Heart left ventricle (tissue), 16 donors: ENCODE measurements around the gene RTCB. TPM values are rescaled to one million over a fixed set of nuclear protein-coding genes. Genes with fewer than 3 reads are reported as not detected.
A peak's percentile ranks its signal among the peaks of the same experiment; 100 is the strongest.
"Not testable (repeated sequence)": the region's sequence is repeated elsewhere in the genome, so short reads cannot be mapped to it uniquely, and the experiment has no call there.

ENCODE experiments used
- ATAC-seq, 4 donors: fragments of 200-7000 bp; cut with Tn5 transposase; one replicate each; pipeline ENCODE4 v1.9.1; 2020 to 2022; ENCODE audit warnings: moderate library complexity in 4 of 4, mild to moderate bottlenecking in 3 of 4, moderate number of reproducible peaks in 1 of 4
- DNase-seq, 5 donors: peaks; one replicate each; pipeline ENCODE4 v3.0.0-alpha.2; 2020
- H3K27ac ChIP-seq, 12 donors: fragments of 200-600 bp; sonication (generic) in 4 of 12; one replicate each; pipeline versions ENCODE4 v1.5.0 to v1.8.0; 2016 to 2022; ENCODE audit warnings: mild to moderate bottlenecking in 2 of 12
- H3K27me3 ChIP-seq, 9 donors: fragments of 200-600 bp; sonication (generic) in 2 of 9; one replicate each; pipeline versions ENCODE4 v1.5.1 to v1.8.0; 2016 to 2022; ENCODE audit warnings: mild to moderate bottlenecking in 3 of 9
- H3K36me3 ChIP-seq, 9 donors: fragments of 200-600 bp; sonication (generic) in 2 of 9; one replicate each; pipeline versions ENCODE4 v1.5.0 to v1.8.0; 2018 to 2022; ENCODE audit warnings: mild to moderate bottlenecking in 2 of 9
- H3K4me1 ChIP-seq, 12 donors: fragments of 200-600 bp; sonication (generic) in 4 of 12; one replicate each; pipeline versions ENCODE4 v1.5.0 to v1.8.0; 2016 to 2022; ENCODE audit warnings: mild to moderate bottlenecking in 3 of 12
- H3K4me3 ChIP-seq, 12 donors: fragments of 200-600 bp; sonication (generic) in 4 of 12; one replicate each; pipeline versions ENCODE4 v1.5.0 to v1.8.0; 2017 to 2022; ENCODE audit warnings: mild to moderate bottlenecking in 9 of 12, moderate library complexity in 4 of 12
- H3K9me3 ChIP-seq, 12 donors: fragments of 200-600 bp; sonication (generic) in 4 of 12; one replicate each; pipeline versions ENCODE4 v1.5.0 to v1.8.0; 2016 to 2022; ENCODE audit warnings: mild to moderate bottlenecking in 1 of 12
- POLR2A ChIP-seq, 2 donors: fragments of 450-650 bp; IDR thresholded peaks; one replicate each; pipeline ENCODE4 v1.6.1; 2017; ENCODE audit warnings: antibody characterized with exemption in 2 of 2, mild to moderate bottlenecking in 2 of 2, moderate library complexity in 2 of 2
- WGBS, 4 donors: extraction: QIAGEN DNeasy Blood & Tissue Kit in 2 of 4; methylation state at CpG; one replicate each; pipeline versions ENCODE4 v1.1.5 to v1.1.7; 2013 to 2018; 5-methylcytosine and 5-hydroxymethylcytosine counted together
- intact Hi-C, 10 donors: fragments of 100-400 bp; cut with DNase I; formaldehyde crosslinking; loops; one replicate each; pipeline versions ENCODE4 v1.11.1 to v1.14.2; 2022
- polyA plus RNA-seq, 2 donors: library from polyadenylated mRNA; stranded (reverse); fragments of 200-250 nt; gene quantifications; one replicate each; pipeline ENCODE4 v1.2.3, GENCODE V29; 2013
- total RNA-seq, 9 donors: library from RNA; depleted of rRNA in 2 of 9; stranded (reverse); fragments of >200 nt in 2 of 9; fragmentation: NEBNext Ultra II Directional in 3 of 9; extraction: Animal tissue kit (Norgen Biotek cat#: 25700) in 3 of 9; gene quantifications; one replicate each; pipeline versions ENCODE4 v1.1.0 to v1.2.4, GENCODE V29; 2016 to 2023
- TF ChIP-seq, protein P1 (sequence below), 12 donors: fragments of 200-600 bp; sonication (generic) in 4 of 12; IDR thresholded peaks; one replicate each; pipeline versions ENCODE4 v1.5.0 to v1.8.0; 2018 to 2022; ENCODE audit warnings: antibody characterized with exemption in 12 of 12, mild to moderate bottlenecking in 5 of 12
- donor health status: ischemic (EF 13 %, LVEDD 7.1; RV severe dilation, severe dysfunction).
- donor health status: healthy with polysubstance abuse.
- donor health status: DM: no; HTN: yes; CAD: no.
- donor health status: DM: no; HTN: no; CAD: no.
- donor health status: ischemic (EF 25% LVEDD 6.9; RV normal size, moderate dysfunction).
- donor health status: ischemic (EF 25% LVEDD 5.7; RV mildly dilated, moderate dysfunction).
- donor health status: healthy.
- donor health status: DM: yes; HTN: yes; CAD: no.
- donor health status: ischemic (EF 35%, LVEDD 5.7; RV mildly dilated, moderate dysfunction).
- donor health status: nonischemic (EF 11% LVEDD 7.7; RV severe dilation, severe dysfunction).
- donor health status: DM: yes; HTN: yes; CAD: no.
- donor health status: PGD.
- donor health status: ischemic (EF 29% LVEDD 5.4; RV normal size, mild dysfunction).
- donor health status: nonischemic (EF 23%, LVEDD 6.1; RV moderate dilation, normal function).

RTCB gene
- total and polyA plus RNA-seq, 11 donors = 19.8 to 110 (median 47.1) TPM

DNA sequence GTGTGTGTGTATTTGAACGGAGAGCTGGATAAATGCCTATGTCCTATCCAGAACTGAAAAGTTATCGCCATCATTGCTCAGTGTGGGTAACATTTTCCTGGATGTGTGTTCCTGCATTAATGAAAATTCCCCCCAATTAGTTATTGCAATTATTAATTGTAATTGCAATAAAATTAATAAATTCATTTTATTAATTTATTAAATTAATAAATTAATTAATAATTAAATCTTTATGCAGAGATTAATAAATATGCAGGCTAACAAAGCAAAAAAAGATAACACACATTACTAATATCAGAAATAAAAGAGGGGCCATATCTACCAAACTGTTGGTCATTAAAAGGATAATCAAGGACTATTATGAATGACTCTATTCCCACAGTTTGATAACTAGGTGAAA is 50.8 kb downstream of the RTCB start:
- no peak for DNase-seq
- no peak for TF ChIP-seq POLR2A (IDR thresholded peaks at IDR 0.05)
- TF ChIP-seq, protein P1, sequence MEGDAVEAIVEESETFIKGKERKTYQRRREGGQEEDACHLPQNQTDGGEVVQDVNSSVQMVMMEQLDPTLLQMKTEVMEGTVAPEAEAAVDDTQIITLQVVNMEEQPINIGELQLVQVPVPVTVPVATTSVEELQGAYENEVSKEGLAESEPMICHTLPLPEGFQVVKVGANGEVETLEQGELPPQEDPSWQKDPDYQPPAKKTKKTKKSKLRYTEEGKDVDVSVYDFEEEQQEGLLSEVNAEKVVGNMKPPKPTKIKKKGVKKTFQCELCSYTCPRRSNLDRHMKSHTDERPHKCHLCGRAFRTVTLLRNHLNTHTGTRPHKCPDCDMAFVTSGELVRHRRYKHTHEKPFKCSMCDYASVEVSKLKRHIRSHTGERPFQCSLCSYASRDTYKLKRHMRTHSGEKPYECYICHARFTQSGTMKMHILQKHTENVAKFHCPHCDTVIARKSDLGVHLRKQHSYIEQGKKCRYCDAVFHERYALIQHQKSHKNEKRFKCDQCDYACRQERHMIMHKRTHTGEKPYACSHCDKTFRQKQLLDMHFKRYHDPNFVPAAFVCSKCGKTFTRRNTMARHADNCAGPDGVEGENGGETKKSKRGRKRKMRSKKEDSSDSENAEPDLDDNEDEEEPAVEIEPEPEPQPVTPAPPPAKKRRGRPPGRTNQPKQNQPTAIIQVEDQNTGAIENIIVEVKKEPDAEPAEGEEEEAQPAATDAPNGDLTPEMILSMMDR (IDR thresholded peaks at IDR 0.05) = no peak
- intact Hi-C loops = no loop called here
- Histone ChIP-seq H3K4me3 (no peak overlapping the region), H3K27me3 (no peaks in the 10 kb centered on the region), H3K9me3 (no peaks in the 10 kb centered on the region), H3K36me3 (no peaks in the 10 kb centered on the region), H3K27ac (no peak overlapping the region), H3K4me1 (no peaks in the 10 kb centered on the region)
- WGBS, 4 donors = 69 to 91% (median 88%) methylated on average over 2 of the region's 2 CpGs
- no peak for ATAC-seq

DNA sequence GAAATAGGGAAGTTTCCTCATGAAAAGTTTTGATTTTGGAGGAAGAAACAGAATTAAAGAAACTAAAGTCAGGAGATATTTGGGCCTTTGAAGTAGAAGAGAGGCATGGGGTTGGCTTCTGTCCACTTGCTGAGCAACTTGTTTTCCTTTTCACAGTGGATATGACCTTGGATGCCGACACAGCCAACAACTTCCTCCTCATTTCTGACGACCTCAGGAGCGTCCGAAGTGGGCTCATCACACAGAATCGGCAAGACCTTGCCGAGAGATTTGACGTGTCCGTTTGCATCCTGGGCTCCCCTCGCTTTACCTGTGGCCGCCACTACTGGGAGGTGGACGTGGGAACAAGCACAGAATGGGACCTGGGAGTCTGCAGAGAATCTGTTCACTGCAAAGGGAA is 52.0 kb downstream of the RTCB start:
- H3K27me3 ChIP-seq, DNase-seq, H3K4me1 ChIP-seq, H3K27ac ChIP-seq, H3K9me3 ChIP-seq, ATAC-seq, H3K36me3 ChIP-seq, intact Hi-C loops, H3K4me3 ChIP-seq: not testable (repeated sequence)
- 70 to 84% (median 76%) methylated on average over 11 of the region's 11 CpGs for WGBS, 4 donors

DNA sequence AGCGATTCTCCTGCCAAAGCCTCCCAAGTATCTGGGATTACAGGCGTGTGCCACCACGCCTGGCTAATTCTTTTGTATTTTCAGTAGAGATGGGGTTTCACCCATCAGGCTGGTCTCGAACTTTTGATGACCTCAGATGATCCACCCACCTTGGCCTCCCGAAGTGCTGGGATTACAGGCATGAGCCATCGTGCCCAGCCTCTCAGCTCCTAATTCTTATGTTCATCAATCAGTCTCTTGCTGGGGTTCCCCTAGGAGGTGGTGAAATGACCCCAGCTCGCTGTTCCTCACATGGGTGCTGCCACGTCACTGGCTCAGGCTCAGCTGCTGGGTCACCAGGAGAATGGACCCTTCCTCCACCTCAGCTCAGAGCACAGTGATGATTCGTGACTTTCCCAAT is 54.5 kb downstream of the RTCB start, which contains the start of gene RFPL3:
Gene RFPL3 (plus strand): TSS at position 301 of the 400 bp plus-strand sequence. CDS start 205 bp downstream, outside the sequence.
- H3K36me3 ChIP-seq, H3K4me1 ChIP-seq, H3K4me3 ChIP-seq, intact Hi-C loops, H3K27ac ChIP-seq, ATAC-seq, H3K9me3 ChIP-seq, DNase-seq, H3K27me3 ChIP-seq: not testable (repeated sequence)
- 77 to 79% (median 77%) methylated on average over 9 of the region's 9 CpGs for WGBS, 4 donors

DNA sequence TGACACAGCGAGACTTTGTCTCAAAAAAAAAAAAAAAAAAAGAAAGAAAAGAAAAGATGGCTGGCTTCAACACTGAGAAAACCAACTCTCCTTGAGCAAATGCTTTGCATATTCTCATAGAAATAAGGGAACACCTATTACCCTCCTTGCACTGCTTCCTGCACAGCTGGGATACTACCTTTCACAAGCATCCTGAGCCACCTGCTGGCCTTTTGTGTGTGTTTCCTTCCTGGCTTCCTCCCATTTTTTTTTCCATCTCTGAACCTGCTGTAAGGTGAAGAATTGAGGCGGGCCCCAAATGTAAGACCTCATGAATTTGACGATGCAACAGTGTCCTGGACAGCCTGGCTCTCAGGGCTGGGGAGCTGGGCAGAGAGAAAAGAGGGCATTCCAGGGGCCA is 56.3 kb downstream of the RTCB start:
- intact Hi-C loops = no loop called here
- no peaks in the 10 kb centered on the region for H3K4me1 ChIP-seq
- WGBS, 4 donors = 72 to 79% (median 77%) methylated on average over 3 of the region's 3 CpGs
- no peak overlapping the region for H3K4me3 ChIP-seq
- no peak overlapping the region for H3K27ac ChIP-seq
- H3K9me3 ChIP-seq = no peaks in the 10 kb centered on the region
- ATAC-seq (no peak), DNase-seq (no peak)
- no peak for TF ChIP-seq POLR2A (IDR thresholded peaks at IDR 0.05)
- TF ChIP-seq, protein P1 (IDR thresholded peaks at IDR 0.05) = no peak
- H3K36me3 ChIP-seq = no peaks in the 10 kb centered on the region
- H3K27me3 ChIP-seq = no peaks in the 10 kb centered on the region

DNA sequence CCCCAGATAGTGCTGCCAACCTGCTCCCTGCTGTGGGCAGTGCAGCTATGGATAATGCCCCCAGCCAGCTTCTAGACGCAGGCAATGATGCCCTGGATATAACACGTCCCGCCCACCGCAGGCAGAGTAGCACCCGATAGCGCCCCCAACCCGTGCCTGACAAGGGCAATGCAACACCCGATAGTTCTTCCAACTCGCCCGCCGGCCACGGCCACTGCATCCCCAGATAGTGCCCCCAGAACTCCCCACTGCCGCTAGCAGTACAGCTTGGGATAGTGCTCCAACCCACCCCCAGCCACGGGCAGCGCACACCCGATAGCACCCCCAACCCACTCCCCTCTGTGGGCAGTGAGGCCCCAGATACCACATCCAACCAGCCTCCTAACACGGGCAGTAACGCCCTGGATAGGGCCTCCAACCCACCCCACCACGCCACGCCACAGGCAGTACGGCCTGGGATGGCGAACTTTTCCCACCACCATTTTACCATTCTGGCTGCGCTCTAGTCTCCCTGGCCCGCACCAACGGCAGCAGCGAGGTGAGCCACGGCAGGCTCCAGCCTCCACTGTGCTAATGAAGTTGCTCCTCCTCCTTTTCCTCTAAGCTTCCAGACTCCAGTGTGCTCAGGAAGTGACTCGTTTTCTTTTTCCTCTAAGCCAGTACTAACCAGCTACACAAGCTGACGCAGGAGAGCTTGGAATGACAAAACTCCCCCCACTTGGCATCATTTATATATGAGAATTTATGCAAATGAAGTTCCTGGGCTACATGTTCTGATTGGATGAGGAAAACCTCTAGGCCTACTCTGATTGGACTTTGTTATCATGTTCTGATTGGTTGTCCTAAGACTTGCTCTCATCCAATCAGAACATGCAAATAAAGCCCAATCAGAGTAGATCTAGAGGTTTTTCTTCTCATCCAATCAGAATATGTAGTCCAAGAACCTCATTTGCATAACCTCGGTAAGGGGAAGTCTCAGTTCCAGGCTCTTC is 57.4 kb downstream of the RTCB start:
- intact Hi-C loops = no loop called here
- Histone ChIP-seq H3K36me3 (no peaks in the 10 kb centered on the region), H3K27ac (peak overlapping the region in 4 of 12 donors; percentile 43 to 75 (median 54)), H3K9me3 (no peaks in the 10 kb centered on the region), H3K27me3 (no peaks in the 10 kb centered on the region), H3K4me3 (peak overlapping the region in 7 of 12 donors; percentile 21 to 59 (median 48)), H3K4me1 (no peaks in the 10 kb centered on the region)
- peak in 1 of 5 donors; percentile 54 for DNase-seq
- ATAC-seq = peak in 1 of 4 donors; percentile 69
- TF ChIP-seq, protein P1 (IDR thresholded peaks at IDR 0.05) = peak in 1 of 12 donors; percentile 12
- TF ChIP-seq POLR2A (IDR thresholded peaks at IDR 0.05) = peak in 1 of 2 donors; percentile 44
- 73 to 85% (median 78%) methylated on average over 30 of the region's 30 CpGs for WGBS, 4 donors
